Heart left ventricle (tissue), 16 donors: ENCODE data around the gene EPX. TPM values are rescaled to one million over a fixed set of nuclear protein-coding genes. Genes with fewer than 3 reads are reported as not detected.

Source experiments
- ATAC-seq, 4 donors: fragments of 200-7000 bp; cut with Tn5 transposase; one replicate each; pipeline ENCODE4 v1.9.1; 2020 to 2022; ENCODE audit warnings: moderate library complexity in 4 of 4, mild to moderate bottlenecking in 3 of 4, moderate number of reproducible peaks in 1 of 4
- DNase-seq, 5 donors: peaks; one replicate each; pipeline ENCODE4 v3.0.0-alpha.2; 2020
- H3K27ac ChIP-seq, 12 donors: fragments of 200-600 bp; sonication (generic) in 4 of 12; one replicate each; pipeline versions ENCODE4 v1.5.0 to v1.8.0; 2016 to 2022; ENCODE audit warnings: mild to moderate bottlenecking in 2 of 12
- H3K27me3 ChIP-seq, 9 donors: fragments of 200-600 bp; sonication (generic) in 2 of 9; one replicate each; pipeline versions ENCODE4 v1.5.1 to v1.8.0; 2016 to 2022; ENCODE audit warnings: mild to moderate bottlenecking in 3 of 9
- H3K36me3 ChIP-seq, 9 donors: fragments of 200-600 bp; sonication (generic) in 2 of 9; one replicate each; pipeline versions ENCODE4 v1.5.0 to v1.8.0; 2018 to 2022; ENCODE audit warnings: mild to moderate bottlenecking in 2 of 9
- H3K4me1 ChIP-seq, 12 donors: fragments of 200-600 bp; sonication (generic) in 4 of 12; one replicate each; pipeline versions ENCODE4 v1.5.0 to v1.8.0; 2016 to 2022; ENCODE audit warnings: mild to moderate bottlenecking in 3 of 12
- H3K4me3 ChIP-seq, 12 donors: fragments of 200-600 bp; sonication (generic) in 4 of 12; one replicate each; pipeline versions ENCODE4 v1.5.0 to v1.8.0; 2017 to 2022; ENCODE audit warnings: mild to moderate bottlenecking in 9 of 12, moderate library complexity in 4 of 12
- H3K9me3 ChIP-seq, 12 donors: fragments of 200-600 bp; sonication (generic) in 4 of 12; one replicate each; pipeline versions ENCODE4 v1.5.0 to v1.8.0; 2016 to 2022; ENCODE audit warnings: mild to moderate bottlenecking in 1 of 12
- POLR2A ChIP-seq, 2 donors: fragments of 450-650 bp; IDR thresholded peaks; one replicate each; pipeline ENCODE4 v1.6.1; 2017; ENCODE audit warnings: antibody characterized with exemption in 2 of 2, mild to moderate bottlenecking in 2 of 2, moderate library complexity in 2 of 2
- WGBS, 4 donors: extraction: QIAGEN DNeasy Blood & Tissue Kit in 2 of 4; methylation state at CpG; one replicate each; pipeline versions ENCODE4 v1.1.5 to v1.1.7; 2013 to 2018; 5-methylcytosine and 5-hydroxymethylcytosine counted together
- intact Hi-C, 10 donors: fragments of 100-400 bp; cut with DNase I; formaldehyde crosslinking; loops; one replicate each; pipeline versions ENCODE4 v1.11.1 to v1.14.2; 2022
- polyA plus RNA-seq, 2 donors: library from polyadenylated mRNA; stranded (reverse); fragments of 200-250 nt; gene quantifications; one replicate each; pipeline ENCODE4 v1.2.3, GENCODE V29; 2013
- total RNA-seq, 9 donors: library from RNA; depleted of rRNA in 2 of 9; stranded (reverse); fragments of >200 nt in 2 of 9; fragmentation: NEBNext Ultra II Directional in 3 of 9; extraction: Animal tissue kit (Norgen Biotek cat#: 25700) in 3 of 9; gene quantifications; one replicate each; pipeline versions ENCODE4 v1.1.0 to v1.2.4, GENCODE V29; 2016 to 2023
- TF ChIP-seq, protein P1 (sequence below), 12 donors: fragments of 200-600 bp; sonication (generic) in 4 of 12; IDR thresholded peaks; one replicate each; pipeline versions ENCODE4 v1.5.0 to v1.8.0; 2018 to 2022; ENCODE audit warnings: antibody characterized with exemption in 12 of 12, mild to moderate bottlenecking in 5 of 12
- donor health status: ischemic (EF 13 %, LVEDD 7.1; RV severe dilation, severe dysfunction).
- donor health status: healthy with polysubstance abuse.
- donor health status: DM: no; HTN: yes; CAD: no.
- donor health status: DM: no; HTN: no; CAD: no.
- donor health status: ischemic (EF 25% LVEDD 6.9; RV normal size, moderate dysfunction).
- donor health status: ischemic (EF 25% LVEDD 5.7; RV mildly dilated, moderate dysfunction).
- donor health status: healthy.
- donor health status: DM: yes; HTN: yes; CAD: no.
- donor health status: ischemic (EF 35%, LVEDD 5.7; RV mildly dilated, moderate dysfunction).
- donor health status: nonischemic (EF 11% LVEDD 7.7; RV severe dilation, severe dysfunction).
- donor health status: DM: yes; HTN: yes; CAD: no.
- donor health status: PGD.
- donor health status: ischemic (EF 29% LVEDD 5.4; RV normal size, mild dysfunction).
- donor health status: nonischemic (EF 23%, LVEDD 6.1; RV moderate dilation, normal function).

The EPX gene
- total and polyA plus RNA-seq, 11 donors = not detected

GRCh38 chr17:58249270-58250133 lies 57.0 kb downstream of the EPX start:
- Histone ChIP-seq H3K4me3 (peak overlapping the region; percentile 6 to 66 (median 48)), H3K27me3 (peaks cover 4 to 73% (median 22%) of the 10 kb centered on the region in 9 donors), H3K27ac (no peak overlapping the region), H3K36me3 (no peaks in the 10 kb centered on the region), H3K4me1 (peaks cover 4 to 11% (median 6%) of the 10 kb centered on the region in 12 donors), H3K9me3 (no peaks in the 10 kb centered on the region)
- WGBS, 4 donors = 5 to 9% (median 6%) methylated on average over 15 to 57 of the region's 57 CpGs
- intact Hi-C loops = loop anchor here in 3 of 10 donors (5.0 to 10.0 kb wide), 4 partner anchors 165 to 198 kb away; partner anchors contain the start of gene RNF43 (in 2 of the 3)
- TF ChIP-seq POLR2A (IDR thresholded peaks at IDR 0.05) = no peak
- TF ChIP-seq, protein P1, sequence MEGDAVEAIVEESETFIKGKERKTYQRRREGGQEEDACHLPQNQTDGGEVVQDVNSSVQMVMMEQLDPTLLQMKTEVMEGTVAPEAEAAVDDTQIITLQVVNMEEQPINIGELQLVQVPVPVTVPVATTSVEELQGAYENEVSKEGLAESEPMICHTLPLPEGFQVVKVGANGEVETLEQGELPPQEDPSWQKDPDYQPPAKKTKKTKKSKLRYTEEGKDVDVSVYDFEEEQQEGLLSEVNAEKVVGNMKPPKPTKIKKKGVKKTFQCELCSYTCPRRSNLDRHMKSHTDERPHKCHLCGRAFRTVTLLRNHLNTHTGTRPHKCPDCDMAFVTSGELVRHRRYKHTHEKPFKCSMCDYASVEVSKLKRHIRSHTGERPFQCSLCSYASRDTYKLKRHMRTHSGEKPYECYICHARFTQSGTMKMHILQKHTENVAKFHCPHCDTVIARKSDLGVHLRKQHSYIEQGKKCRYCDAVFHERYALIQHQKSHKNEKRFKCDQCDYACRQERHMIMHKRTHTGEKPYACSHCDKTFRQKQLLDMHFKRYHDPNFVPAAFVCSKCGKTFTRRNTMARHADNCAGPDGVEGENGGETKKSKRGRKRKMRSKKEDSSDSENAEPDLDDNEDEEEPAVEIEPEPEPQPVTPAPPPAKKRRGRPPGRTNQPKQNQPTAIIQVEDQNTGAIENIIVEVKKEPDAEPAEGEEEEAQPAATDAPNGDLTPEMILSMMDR (IDR thresholded peaks at IDR 0.05) = peak; percentile 90 to 98 (median 92)
- ATAC-seq (peak; percentile 67 to 93 (median 88)), DNase-seq (peak; percentile 59 to 88 (median 66))

DNA sequence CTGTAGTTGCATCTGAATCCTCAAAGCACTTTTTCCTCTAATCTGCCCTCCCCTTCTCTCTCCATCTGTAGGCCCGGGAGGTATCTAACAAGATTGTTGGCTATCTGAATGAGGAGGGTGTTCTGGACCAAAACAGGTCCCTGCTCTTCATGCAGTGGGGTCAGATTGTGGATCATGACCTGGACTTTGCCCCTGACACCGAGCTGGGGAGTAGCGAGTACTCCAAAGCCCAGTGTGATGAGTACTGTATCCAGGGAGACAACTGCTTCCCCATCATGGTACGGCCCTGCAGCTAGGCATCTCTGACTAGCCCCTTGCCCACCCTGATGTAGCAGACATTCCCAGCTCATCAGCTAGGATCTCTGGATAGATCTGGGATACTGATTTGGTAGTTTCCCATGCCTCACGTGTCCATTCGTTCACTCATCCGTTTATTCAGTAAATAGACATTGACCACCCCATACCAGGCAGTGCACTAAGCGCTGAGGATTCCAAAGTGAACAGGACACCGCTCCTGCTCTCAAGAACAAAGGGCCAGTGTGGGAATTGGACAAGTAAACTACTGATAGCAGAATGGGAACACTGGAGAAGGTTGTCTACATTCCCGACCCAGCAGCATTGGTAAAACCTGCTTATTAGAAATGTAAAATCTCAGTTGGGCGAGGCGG lies 58.0 kb downstream of the EPX start:
- Histone ChIP-seq H3K4me1 (peaks cover 4 to 11% (median 6%) of the 10 kb centered on the region in 12 donors), H3K9me3 (no peaks in the 10 kb centered on the region), H3K4me3 (no peak overlapping the region), H3K27me3 (peaks cover 9 to 73% (median 32%) of the 10 kb centered on the region in 9 donors), H3K27ac (no peak overlapping the region), H3K36me3 (no peaks in the 10 kb centered on the region)
- TF ChIP-seq, protein P1 (IDR thresholded peaks at IDR 0.05) = no peak
- TF ChIP-seq POLR2A (IDR thresholded peaks at IDR 0.05) = no peak
- intact Hi-C loops = loop anchor here in 2 of 10 donors (5.0 to 10.0 kb wide), 2 partner anchors 194 to 197 kb away; no protein-coding TSS in a partner anchor
- DNase-seq (no peak), ATAC-seq (no peak)
- 85 to 95% (median 91%) methylated on average over 12 of the region's 12 CpGs for WGBS, 4 donors

DNA sequence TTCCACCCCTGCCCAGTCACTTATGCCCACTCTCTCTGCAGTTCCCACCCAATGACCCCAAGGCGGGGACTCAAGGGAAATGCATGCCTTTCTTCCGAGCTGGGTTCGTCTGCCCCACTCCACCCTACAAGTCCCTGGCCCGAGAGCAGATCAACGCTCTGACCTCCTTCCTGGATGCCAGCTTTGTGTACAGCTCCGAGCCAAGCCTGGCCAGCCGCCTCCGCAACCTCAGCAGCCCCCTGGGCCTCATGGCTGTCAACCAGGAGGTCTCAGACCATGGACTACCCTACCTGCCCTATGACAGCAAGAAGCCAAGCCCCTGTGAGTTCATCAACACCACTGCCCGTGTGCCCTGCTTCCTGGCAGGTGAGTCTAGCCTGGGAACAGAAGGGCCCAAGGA lies 59.6 kb downstream of the EPX start:
- no peak for ATAC-seq
- DNase-seq = no peak
- 60 to 71% (median 62%) methylated on average over 9 of the region's 9 CpGs for WGBS, 4 donors
- peaks cover 4 to 11% (median 6%) of the 10 kb centered on the region in 12 donors for H3K4me1 ChIP-seq
- H3K27me3 ChIP-seq = peaks cover 9 to 71% (median 29%) of the 10 kb centered on the region in 9 donors
- no peak overlapping the region for H3K4me3 ChIP-seq
- no peak overlapping the region for H3K27ac ChIP-seq
- TF ChIP-seq POLR2A (IDR thresholded peaks at IDR 0.05) = no peak
- TF ChIP-seq, protein P1 (IDR thresholded peaks at IDR 0.05) = no peak
- no peaks in the 10 kb centered on the region for H3K36me3 ChIP-seq
- H3K9me3 ChIP-seq = no peaks in the 10 kb centered on the region
- intact Hi-C loops = loop anchor here in 2 of 10 donors (5.0 to 10.0 kb wide), 2 partner anchors 193 to 195 kb away; no protein-coding TSS in a partner anchor

DNA sequence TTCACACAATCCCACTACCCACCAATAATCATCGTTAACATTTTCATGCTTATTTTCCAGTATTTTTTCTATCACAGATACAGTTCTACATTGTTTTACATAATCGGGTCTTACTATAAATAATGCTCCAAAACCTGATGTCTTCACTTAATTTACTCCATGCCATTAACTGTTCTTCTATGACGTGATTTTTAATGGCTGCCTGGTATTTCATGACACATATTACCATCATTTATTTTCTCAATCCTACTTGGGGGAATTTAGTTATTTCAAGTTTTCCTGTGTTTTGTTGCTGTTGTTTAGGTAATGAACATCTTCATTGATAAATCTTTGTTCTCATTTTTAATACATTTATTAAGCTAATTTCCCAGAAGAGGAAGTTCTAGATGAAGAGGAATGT lies 60.6 kb downstream of the EPX start:
- Histone ChIP-seq H3K4me1 (peaks cover 4 to 11% (median 6%) of the 10 kb centered on the region in 12 donors), H3K4me3 (no peak overlapping the region), H3K36me3 (no peaks in the 10 kb centered on the region), H3K9me3 (no peaks in the 10 kb centered on the region), H3K27ac (no peak overlapping the region), H3K27me3 (peaks cover 9 to 78% (median 29%) of the 10 kb centered on the region in 9 donors)
- ATAC-seq (no peak), DNase-seq (no peak)
- TF ChIP-seq, protein P1 (IDR thresholded peaks at IDR 0.05) = no peak
- no peak for TF ChIP-seq POLR2A (IDR thresholded peaks at IDR 0.05)
- WGBS, 4 donors = 76 to 84% (median 83%) methylated on average over 3 of the region's 3 CpGs
- intact Hi-C loops = loop anchor here in 2 of 10 donors (5.0 to 10.0 kb wide), 2 partner anchors 192 to 194 kb away; no protein-coding TSS in a partner anchor
